ENCODE measurements around the gene HDX. TPM values are rescaled to one million over a fixed set of nuclear protein-coding genes. Genes with fewer than 3 reads are reported as not detected.

Gene HDX
- polyA plus RNA-seq, 1 donor from 2014 or later, result 3.1 TPM

GRCh38 chrX:84475596-84475995 lies 26.7 kb downstream of the HDX start:
- no peaks in the 10 kb centered on the region for H3K9me2 ChIP-seq (ENCODE audit: insufficient read depth, low read length)
- TF ChIP-seq POLR2AphosphoS5 (IDR thresholded peaks at IDR 0.05) (no peak), EP300 (conservative IDR thresholded peaks at IDR 0.05; ENCODE audit: poor library complexity, severe bottlenecking) (no peak), SMC3 (conservative IDR thresholded peaks at IDR 0.05; ENCODE audit: poor library complexity) (no peak), TAF1 (IDR thresholded peaks at IDR 0.05; ENCODE audit: low read depth) (no peak), CTCF (IDR thresholded peaks at IDR 0.05; ENCODE audit: poor library complexity, severe bottlenecking) (no peak), MXI1 (conservative IDR thresholded peaks at IDR 0.05; ENCODE audit: poor library complexity, severe bottlenecking) (no peak), REST (IDR thresholded peaks at IDR 0.05; ENCODE audit: borderline replicate concordance) (no peak), RAD21 (conservative IDR thresholded peaks at IDR 0.05) (no peak), EZH2 (IDR thresholded peaks at IDR 0.05; ENCODE audit: borderline replicate concordance, insufficient read depth, low read length, poor library complexity, severe bottlenecking) (no peak)
- no peaks in the 10 kb centered on the region for H3K79me2 ChIP-seq (replicated peaks; ENCODE audit: insufficient read depth, low read length)
- no peak overlapping the region for H3K4me2 ChIP-seq (ENCODE audit: low read length)
- H3K36me3 ChIP-seq (ENCODE audit: insufficient read depth, low read length), result no peaks in the 10 kb centered on the region
- no peak overlapping the region for H2AFZ ChIP-seq (ENCODE audit: low read depth, low read length)
- H3K9ac ChIP-seq (ENCODE audit: low read length), result no peak overlapping the region
- no peaks in the 10 kb centered on the region for H3K9me3 ChIP-seq (ENCODE audit: low read length)
- H3F3A ChIP-seq (ENCODE audit: insufficient read depth, low read length, poor library complexity, severe bottlenecking), result no peaks in the 10 kb centered on the region
- H3K4me3 ChIP-seq (ENCODE audit: low read length), result no peak overlapping the region
- no peaks in the 10 kb centered on the region for H3K27me3 ChIP-seq (ENCODE audit: insufficient read depth, low read depth, low read length)
- no peaks in the 10 kb centered on the region for H4K20me1 ChIP-seq (ENCODE audit: insufficient read depth)
- no peak overlapping the region for H3K27ac ChIP-seq (ENCODE audit: low read length)

GRCh38 chrX:84475101-84475500 lies 27.2 kb downstream of the HDX start:
- H3K4me2 ChIP-seq (ENCODE audit: low read length), result no peak overlapping the region
- H3K27ac ChIP-seq (ENCODE audit: low read length), result no peak overlapping the region
- H3F3A ChIP-seq (ENCODE audit: insufficient read depth, low read length, poor library complexity, severe bottlenecking), result no peaks in the 10 kb centered on the region
- H3K27me3 ChIP-seq (ENCODE audit: insufficient read depth, low read depth, low read length), result no peaks in the 10 kb centered on the region
- H3K79me2 ChIP-seq (replicated peaks; ENCODE audit: insufficient read depth, low read length), result no peaks in the 10 kb centered on the region
- H3K9ac ChIP-seq (ENCODE audit: low read length), result no peak overlapping the region
- TF ChIP-seq POLR2AphosphoS5 (IDR thresholded peaks at IDR 0.05) (no peak), MXI1 (conservative IDR thresholded peaks at IDR 0.05; ENCODE audit: poor library complexity, severe bottlenecking) (no peak), TAF1 (IDR thresholded peaks at IDR 0.05; ENCODE audit: low read depth) (no peak), SMC3 (conservative IDR thresholded peaks at IDR 0.05; ENCODE audit: poor library complexity) (no peak), EP300 (conservative IDR thresholded peaks at IDR 0.05; ENCODE audit: poor library complexity, severe bottlenecking) (no peak), RAD21 (conservative IDR thresholded peaks at IDR 0.05) (no peak), EZH2 (IDR thresholded peaks at IDR 0.05; ENCODE audit: borderline replicate concordance, insufficient read depth, low read length, poor library complexity, severe bottlenecking) (no peak), CTCF (IDR thresholded peaks at IDR 0.05; ENCODE audit: poor library complexity, severe bottlenecking) (no peak), REST (IDR thresholded peaks at IDR 0.05; ENCODE audit: borderline replicate concordance) (no peak)
- H3K4me3 ChIP-seq (ENCODE audit: low read length), result no peak overlapping the region
- no peaks in the 10 kb centered on the region for H3K9me2 ChIP-seq (ENCODE audit: insufficient read depth, low read length)
- H4K20me1 ChIP-seq (ENCODE audit: insufficient read depth), result no peaks in the 10 kb centered on the region
- H3K36me3 ChIP-seq (ENCODE audit: insufficient read depth, low read length), result no peaks in the 10 kb centered on the region
- H2AFZ ChIP-seq (ENCODE audit: low read depth, low read length), result no peak overlapping the region
- no peaks in the 10 kb centered on the region for H3K9me3 ChIP-seq (ENCODE audit: low read length)

All from neural cell (in vitro differentiated cells).